Urinary bladder (tissue), 4 donors: Measurements from ENCODE around the gene DMRTC2. TPM values are rescaled to one million over a fixed set of nuclear protein-coding genes. Genes with fewer than 3 reads are reported as not detected.

Experiments used
- DNase-seq: peaks from one replicate; pipeline ENCODE4 v3.0.0-alpha.2; 2015; ENCODE audit errors: extremely low spot score
- H3K27ac ChIP-seq: one replicate; pipeline ENCODE4 v1.5.1; 2013; ENCODE audit warnings: low read depth, mild to moderate bottlenecking, moderate library complexity
- H3K36me3 ChIP-seq: one replicate; pipeline ENCODE4 v1.6.1; 2013; ENCODE audit warnings: mild to moderate bottlenecking, moderate library complexity; ENCODE audit not compliant: insufficient read depth
- H3K4me1 ChIP-seq: one replicate; pipeline ENCODE4 v1.6.1; 2013; ENCODE audit warnings: mild to moderate bottlenecking, moderate library complexity; ENCODE audit not compliant: insufficient read depth
- H3K4me3 ChIP-seq: one replicate; pipeline ENCODE4 v1.5.1; 2013; ENCODE audit warnings: low read depth, low read length
- WGBS: extraction: QIAGEN DNeasy Blood & Tissue Kit; methylation state at CpG from one replicate; pipeline ENCODE4 v1.1.7; 2013; 5-methylcytosine and 5-hydroxymethylcytosine counted together
- polyA plus RNA-seq: library from polyadenylated mRNA; stranded (reverse); fragments of 200-250 nt; gene quantifications from one replicate; pipeline ENCODE4 v1.2.3, GENCODE V29; 2013
- total RNA-seq: library from RNA; depleted of rRNA; stranded (reverse); fragments of >200 nt; gene quantifications from one replicate; pipeline ENCODE4 v1.2.3, GENCODE V29; 2014
- donor health status: healthy with polysubstance abuse.
- donor health status: healthy.

Gene DMRTC2
- total RNA-seq (not detected), polyA plus RNA-seq (not detected)

DNA sequence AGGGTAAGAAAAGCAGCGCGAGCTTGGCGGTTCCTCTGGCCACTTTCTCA lies at the start of gene DMRTC2:
DMRTC2 (plus strand) TSS at position 42 of the 50 bp plus-strand sequence. CDS start 2,387 bp downstream, outside the sequence.
- no peak for DNase-seq
- 97% methylated on average over 3 of the region's 3 CpGs for WGBS
- Histone ChIP-seq H3K36me3 (no peaks in the 10 kb centered on the region), H3K27ac (no peak within 1 kb of the TSS), H3K4me1 (no peaks in the 10 kb centered on the region), H3K4me3 (no peak within 1 kb of the TSS)

DNA sequence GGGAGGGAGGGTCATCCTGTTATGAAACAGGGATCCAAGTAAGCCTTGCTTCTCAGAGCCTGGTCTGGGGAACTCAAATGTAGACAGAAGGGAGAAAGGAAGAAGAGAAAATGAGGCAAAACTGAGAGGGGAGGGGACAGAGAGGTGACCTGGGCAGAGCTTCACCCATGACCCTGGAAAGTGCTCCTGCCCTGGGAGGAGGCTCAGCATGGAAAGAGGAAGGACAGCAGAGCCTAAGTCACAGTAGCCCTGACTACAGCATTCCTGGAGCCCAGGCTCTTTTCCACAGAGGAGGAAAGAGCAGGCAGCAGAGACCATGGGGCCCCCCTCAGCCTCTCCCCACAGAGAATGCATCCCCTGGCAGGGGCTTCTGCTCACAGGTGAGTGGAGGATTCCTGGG lies 48.5 kb upstream of the DMRTC2 start, which contains the start of gene CEACAM3:
CEACAM3 (plus strand) TSS at position 226 of the 400 bp plus-strand sequence; CDS start at position 317, 91 bp downstream.
- no peak for DNase-seq
- no peak within 1 kb of the TSS for H3K27ac ChIP-seq
- no peaks in the 10 kb centered on the region for H3K36me3 ChIP-seq
- no peaks in the 10 kb centered on the region for H3K4me1 ChIP-seq
- no peak within 1 kb of the TSS for H3K4me3 ChIP-seq

DNA sequence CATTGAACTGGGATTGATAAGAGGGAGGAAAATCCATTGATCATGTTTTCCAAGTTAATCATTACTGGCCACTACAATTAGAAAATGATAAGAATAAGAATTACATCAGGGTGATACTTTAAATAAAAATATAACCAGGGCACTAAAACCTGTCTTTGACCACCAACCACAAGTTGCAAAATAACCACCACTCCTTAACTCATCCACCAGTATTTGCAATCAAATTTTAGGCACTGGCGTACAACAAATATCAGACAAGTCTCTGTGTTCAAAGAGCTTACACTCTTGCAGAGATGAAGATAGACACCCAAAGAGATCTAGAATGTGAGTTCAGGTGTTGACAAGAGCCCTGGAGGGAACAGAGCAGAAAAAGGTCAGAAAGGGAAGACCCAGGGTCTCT lies 47.9 kb upstream of the DMRTC2 start:
- no peak overlapping the region for H3K27ac ChIP-seq
- no peak for DNase-seq
- 90% methylated on average over 1 of the region's 1 CpG for WGBS
- no peaks in the 10 kb centered on the region for H3K4me1 ChIP-seq
- H3K36me3 ChIP-seq = no peaks in the 10 kb centered on the region
- H3K4me3 ChIP-seq = no peak overlapping the region

DNA sequence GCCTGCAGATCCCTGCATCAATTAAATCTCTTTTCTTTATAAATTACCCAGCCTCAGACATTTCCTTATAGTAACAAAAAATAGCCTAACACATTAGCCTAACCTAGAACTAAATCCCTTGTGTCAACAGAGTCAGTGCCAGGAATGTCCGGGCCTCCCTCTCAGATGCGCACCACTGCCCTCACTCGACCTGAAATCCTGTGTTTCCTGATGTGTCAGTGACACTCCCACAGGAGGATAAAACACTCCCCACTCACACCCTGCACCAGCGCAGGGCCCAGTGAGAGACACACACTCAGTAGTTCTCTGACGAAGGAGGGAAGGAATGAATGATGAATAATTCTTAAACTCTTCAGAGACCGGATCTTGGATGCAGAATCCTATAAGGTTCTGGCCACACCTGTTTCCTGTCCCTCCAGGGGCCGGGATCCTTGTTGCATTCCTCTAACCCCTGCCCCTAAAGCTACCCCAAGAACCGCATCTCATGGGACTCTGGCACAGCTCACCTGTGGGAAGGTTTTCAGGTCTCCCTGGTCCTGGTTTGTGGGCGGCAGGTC lies 45.3 kb upstream of the DMRTC2 start:
- no peaks in the 10 kb centered on the region for H3K36me3 ChIP-seq
- H3K27ac ChIP-seq = no peak overlapping the region
- no peak for DNase-seq
- 58% methylated on average over 9 of the region's 9 CpGs for WGBS
- no peak overlapping the region for H3K4me3 ChIP-seq
- no peaks in the 10 kb centered on the region for H3K4me1 ChIP-seq

DNA sequence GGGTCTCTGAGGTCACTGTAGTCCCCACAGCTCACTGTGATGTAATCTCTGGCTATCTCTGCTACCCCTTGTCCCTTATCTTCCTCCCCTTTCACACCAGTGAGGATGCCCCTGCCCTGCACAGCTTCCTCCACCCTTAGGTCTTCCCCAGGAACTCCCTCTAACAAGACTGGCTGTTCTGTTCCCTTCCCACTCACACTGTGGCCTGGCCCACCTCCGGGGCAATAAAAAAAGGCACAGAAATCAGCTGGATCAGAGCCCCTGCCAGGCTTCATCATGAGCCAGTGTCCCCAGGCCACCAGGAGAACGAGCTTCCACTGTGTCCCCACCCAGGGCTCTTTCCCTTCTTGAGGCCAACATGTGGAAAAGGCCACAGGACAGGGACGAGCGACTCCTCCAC lies 43.8 kb upstream of the DMRTC2 start:
- WGBS = 76% methylated on average over 4 of the region's 4 CpGs
- H3K4me3 ChIP-seq = no peak overlapping the region
- no peaks in the 10 kb centered on the region for H3K4me1 ChIP-seq
- H3K36me3 ChIP-seq = no peaks in the 10 kb centered on the region
- no peak overlapping the region for H3K27ac ChIP-seq
- no peak for DNase-seq

DNA sequence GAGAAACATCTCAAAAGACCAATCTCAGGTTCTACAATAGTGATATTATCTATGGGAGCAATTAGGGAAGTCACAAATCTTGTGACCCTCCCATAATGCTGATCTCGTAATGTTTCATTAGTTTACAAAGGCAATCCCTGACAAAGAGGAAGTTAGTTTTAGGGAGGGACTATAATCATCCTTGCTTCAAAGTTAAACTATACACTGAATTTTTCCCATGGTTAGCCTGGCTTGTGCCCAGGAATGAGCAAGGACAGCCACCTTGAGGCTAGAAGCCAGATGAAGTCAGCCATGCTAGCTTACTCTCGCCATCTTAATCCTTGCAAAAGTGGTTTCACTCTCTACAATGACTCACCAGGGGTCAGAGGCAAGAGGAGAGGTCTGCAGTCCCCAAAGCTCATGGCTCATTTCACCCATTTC lies 43.0 kb upstream of the DMRTC2 start:
- Histone ChIP-seq H3K36me3 (no peaks in the 10 kb centered on the region), H3K4me1 (no peaks in the 10 kb centered on the region), H3K4me3 (no peak overlapping the region), H3K27ac (no peak overlapping the region)
- no peak for DNase-seq
- WGBS = 50% methylated on average over 2 of the region's 2 CpGs

DNA sequence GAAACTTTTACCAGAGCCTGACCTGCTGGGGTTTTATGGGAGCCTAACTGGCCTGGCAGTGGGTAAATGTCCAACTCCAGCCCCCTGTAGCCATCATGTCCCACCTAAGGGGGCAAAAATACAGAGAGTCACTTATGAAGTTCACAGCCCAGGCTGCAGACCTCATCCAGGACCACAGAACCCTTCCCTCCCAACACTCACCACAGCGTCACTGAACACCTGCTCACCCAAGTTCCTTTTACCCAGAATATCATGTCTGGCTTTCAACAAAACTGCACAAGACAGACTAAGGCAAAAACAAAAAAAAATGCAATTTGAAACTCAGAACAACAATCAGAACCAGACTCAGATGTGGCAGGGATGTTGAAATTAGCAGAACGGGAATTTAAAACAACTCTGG lies 42.1 kb upstream of the DMRTC2 start:
- no peaks in the 10 kb centered on the region for H3K36me3 ChIP-seq
- H3K4me3 ChIP-seq = no peak overlapping the region
- no peak overlapping the region for H3K27ac ChIP-seq
- H3K4me1 ChIP-seq = no peaks in the 10 kb centered on the region
- 78% methylated on average over 2 of the region's 2 CpGs for WGBS
- no peak for DNase-seq

DNA sequence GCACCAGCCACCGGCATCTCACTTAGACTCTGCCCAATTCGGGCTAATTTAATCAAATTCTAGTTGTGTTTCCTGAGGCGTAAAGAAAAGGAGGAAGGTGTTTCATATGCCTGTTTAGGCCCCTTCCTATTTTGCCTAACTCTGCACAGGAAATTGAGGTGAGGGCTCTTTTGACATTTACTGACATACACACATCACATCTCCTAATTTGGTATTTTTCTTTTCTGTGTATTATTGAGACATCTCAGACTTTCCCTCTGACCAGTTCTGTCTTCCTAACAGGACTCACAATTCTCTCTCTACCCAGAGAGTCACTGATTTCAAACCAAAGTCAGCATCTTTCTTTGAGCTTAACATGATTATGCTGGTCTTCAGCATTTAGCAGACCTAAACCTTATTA lies 40.5 kb upstream of the DMRTC2 start:
- WGBS = 86% methylated on average over 3 of the region's 3 CpGs
- no peak for DNase-seq
- H3K4me3 ChIP-seq = no peak overlapping the region

DNA sequence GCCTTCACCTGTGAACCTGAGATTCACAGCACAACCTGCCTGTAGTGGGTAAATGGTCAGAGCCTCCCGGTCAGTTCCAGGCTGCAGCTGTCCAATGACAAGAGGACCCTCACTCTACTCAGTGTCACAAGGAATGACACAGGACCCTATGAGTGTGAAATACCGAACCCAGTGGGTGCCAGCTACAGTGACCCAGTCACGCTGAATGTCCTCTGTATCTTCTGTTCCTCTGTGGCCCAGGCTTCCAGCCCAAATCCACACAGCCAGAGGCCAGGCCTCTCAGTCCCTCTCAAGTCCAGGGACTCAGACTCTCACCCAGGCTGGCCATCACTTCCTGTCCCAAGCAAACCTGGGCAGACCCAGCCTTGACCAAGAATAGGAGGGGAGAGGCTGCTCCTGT lies 37.7 kb upstream of the DMRTC2 start:
- Histone ChIP-seq H3K4me3 (no peak overlapping the region), H3K36me3 (no peaks in the 10 kb centered on the region), H3K4me1 (no peaks in the 10 kb centered on the region), H3K27ac (no peak overlapping the region)
- 81% methylated on average over 3 of the region's 3 CpGs for WGBS
- DNase-seq = no peak

More for the DNA sequence above, 40.5 kb upstream of the DMRTC2 start:
- Histone ChIP-seq H3K36me3 (no peaks in the 10 kb centered on the region), H3K4me1 (no peaks in the 10 kb centered on the region), H3K27ac (no peak overlapping the region)

DNA sequence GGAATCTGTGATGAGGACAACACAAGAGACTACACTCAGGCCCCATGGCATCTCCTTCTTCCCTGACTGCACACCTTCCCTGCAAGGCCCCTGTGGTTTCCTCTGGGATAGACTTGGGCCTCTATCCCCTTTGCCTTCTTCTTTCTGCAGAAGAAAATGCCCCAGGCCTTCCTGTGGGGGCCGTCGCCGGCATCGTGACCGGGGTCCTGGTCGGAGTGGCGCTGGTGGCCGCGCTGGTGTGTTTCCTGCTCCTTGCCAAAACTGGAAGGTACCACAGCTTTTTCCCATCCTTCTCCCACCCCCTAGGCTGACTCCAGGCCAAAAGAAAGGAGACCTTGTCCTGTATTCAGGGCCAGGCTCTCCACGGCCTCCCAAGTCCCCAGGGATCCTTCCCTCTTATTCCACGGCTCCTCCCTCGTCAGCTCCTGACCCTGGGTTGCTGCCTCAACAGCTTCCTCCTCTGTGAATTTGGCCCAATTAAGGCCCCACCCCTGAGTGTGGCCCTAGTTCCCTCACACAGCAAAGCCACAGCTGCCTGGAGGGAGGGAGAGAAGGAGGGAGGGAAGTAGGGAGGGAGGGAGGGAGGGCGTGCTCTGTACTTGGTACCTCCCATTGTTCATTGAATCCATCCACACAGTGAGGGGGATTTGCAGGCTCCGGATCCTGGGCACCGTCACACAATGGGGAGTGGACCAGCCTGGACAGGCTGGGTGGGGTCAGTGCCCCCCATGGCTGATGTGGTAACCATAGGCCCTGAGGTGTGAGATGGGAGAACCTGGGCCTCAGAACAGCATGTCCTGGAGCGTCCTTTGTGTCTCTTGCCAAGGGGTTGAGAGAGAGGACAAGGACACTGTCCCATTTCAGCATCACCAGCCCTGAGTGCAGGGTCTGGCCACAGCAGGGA lies 35.9 kb upstream of the DMRTC2 start:
- no peaks in the 10 kb centered on the region for H3K4me1 ChIP-seq
- no peak overlapping the region for H3K27ac ChIP-seq
- no peak overlapping the region for H3K4me3 ChIP-seq
- no peaks in the 10 kb centered on the region for H3K36me3 ChIP-seq
- no peak for DNase-seq
- WGBS = 70% methylated on average over 16 of the region's 16 CpGs

DNA sequence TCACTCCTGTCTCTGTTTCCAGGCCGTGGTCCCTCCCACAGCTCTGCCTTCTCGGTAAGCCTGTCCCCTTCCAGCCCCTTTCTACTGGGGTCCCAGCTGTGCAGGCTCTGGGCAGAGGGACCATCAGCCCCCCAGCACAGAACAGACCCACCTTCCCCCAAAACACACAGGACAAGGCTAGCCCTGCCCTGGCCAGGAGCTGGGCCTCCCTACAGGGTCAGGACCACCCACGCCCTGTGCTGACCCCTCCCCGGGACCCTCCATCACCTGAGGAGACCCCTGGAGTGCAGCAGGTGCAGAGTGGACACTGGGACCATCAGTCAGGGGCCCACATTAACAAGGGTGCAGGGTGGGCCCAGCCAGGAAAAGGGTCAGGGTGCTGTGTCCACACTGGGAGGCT lies 34.5 kb upstream of the DMRTC2 start:
- H3K4me3 ChIP-seq = no peak overlapping the region
- no peaks in the 10 kb centered on the region for H3K36me3 ChIP-seq
- H3K27ac ChIP-seq = no peak overlapping the region
- DNase-seq = no peak
- 55% methylated on average over 4 of the region's 4 CpGs for WGBS
- H3K4me1 ChIP-seq = no peaks in the 10 kb centered on the region

DNA sequence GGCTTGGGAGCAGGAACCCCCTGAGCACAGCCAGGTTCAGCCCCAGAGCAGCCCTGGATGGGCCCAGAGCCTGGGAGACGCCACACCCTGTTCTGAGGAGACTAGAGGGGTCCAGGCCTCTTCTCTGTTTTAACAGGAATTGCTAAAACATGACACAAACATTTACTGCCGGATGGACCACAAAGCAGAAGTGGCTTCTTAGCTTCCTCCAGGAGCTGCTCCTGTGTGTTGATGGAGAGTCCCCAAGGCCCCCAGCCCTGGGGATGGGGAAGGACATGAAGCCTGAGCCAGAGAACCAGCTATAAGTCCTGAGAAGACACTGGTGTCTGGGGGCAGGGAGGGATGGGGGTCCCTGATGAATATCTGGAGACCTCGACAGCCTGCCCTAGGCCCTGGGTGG lies 33.8 kb upstream of the DMRTC2 start:
- WGBS = 52% methylated on average over 3 of the region's 3 CpGs
- no peak for DNase-seq
- Histone ChIP-seq H3K27ac (no peak overlapping the region), H3K4me1 (no peaks in the 10 kb centered on the region), H3K4me3 (no peak overlapping the region), H3K36me3 (no peaks in the 10 kb centered on the region)

DNA sequence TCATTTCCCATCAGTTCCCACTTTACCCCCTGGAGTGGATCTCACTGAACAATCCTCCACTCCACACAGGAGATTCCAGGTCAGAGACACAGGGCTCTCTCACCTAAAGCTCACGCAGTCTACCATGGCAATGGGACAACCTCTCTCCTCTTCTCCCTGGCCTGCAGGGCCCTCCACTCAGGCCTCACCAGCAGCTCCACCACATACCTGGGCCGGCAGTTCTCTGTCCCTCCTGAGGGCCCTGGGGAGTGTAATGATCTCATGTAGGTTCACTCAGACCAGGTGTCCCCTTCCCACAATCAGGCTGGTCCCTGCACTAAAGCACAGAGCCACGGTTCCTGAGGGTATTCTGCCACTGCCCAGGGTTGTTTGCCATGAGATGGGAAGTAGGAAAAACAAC lies 32.9 kb upstream of the DMRTC2 start:
- no peak for DNase-seq
- Histone ChIP-seq H3K4me1 (no peaks in the 10 kb centered on the region), H3K4me3 (no peak overlapping the region), H3K27ac (no peak overlapping the region), H3K36me3 (no peaks in the 10 kb centered on the region)
- WGBS = 69% methylated on average over 3 of the region's 3 CpGs

DNA sequence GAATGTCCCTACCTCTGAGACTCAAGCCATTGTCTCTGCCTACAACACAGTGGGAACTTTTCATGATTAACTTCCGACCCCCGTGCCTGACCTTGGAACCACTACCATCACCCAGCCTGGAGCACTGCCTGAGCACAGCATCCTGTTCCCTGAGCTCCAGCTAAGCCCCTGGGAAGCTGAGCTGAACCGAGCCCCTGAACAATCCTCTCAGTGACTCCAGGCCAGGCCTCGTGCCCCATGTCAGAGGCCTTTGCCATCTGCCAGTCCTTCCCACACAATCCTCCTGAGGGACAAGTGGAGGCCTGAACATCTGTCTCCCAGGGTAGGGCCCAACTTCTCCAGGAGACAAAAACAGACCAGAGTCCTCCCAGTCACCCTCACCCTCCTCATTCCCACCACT lies 30.9 kb upstream of the DMRTC2 start:
- H3K27ac ChIP-seq = no peak overlapping the region
- H3K4me1 ChIP-seq = no peaks in the 10 kb centered on the region
- H3K4me3 ChIP-seq = no peak overlapping the region
- no peak for DNase-seq
- H3K36me3 ChIP-seq = no peaks in the 10 kb centered on the region
- WGBS = 54% methylated on average over 4 of the region's 4 CpGs

DNA sequence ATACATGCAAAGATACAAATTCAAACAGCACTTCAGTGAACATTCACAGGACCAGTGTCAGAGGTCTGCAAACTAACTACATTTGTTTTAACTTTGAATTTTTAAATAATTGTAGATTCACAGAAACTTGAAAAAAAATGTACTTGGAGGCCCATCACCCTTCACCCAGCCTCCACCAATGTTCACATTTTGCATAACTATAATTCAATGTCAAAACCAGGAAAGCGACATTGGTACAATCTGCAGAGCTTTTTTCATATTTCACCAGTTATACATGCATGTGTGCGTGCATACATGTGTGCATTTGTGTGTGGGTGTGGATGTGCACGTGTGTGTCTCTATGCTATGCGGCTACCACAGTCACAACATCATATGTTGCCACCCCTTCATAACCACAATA lies 29.5 kb upstream of the DMRTC2 start:
- no peak overlapping the region for H3K27ac ChIP-seq
- no peak overlapping the region for H3K4me3 ChIP-seq
- 71% methylated on average over 4 of the region's 4 CpGs for WGBS
- DNase-seq = no peak
- H3K36me3 ChIP-seq = no peaks in the 10 kb centered on the region
- H3K4me1 ChIP-seq = no peaks in the 10 kb centered on the region
